HG03457 (cell line): ENCODE results near the gene NAT9.

ENCODE experiments used
- ATAC-seq: cut with Tn5 transposase; IDR thresholded peaks from one replicate; pipeline ENCODE4 v1.9.1; 2021; ENCODE audit warnings: moderate number of reproducible peaks; ENCODE audit not compliant: unreplicated experiment

NAT9 gene

GRCh38 chr17:74780443-74781238, 4.5 kb upstream of the NAT9 start:
- ATAC-seq, result no peak

GRCh38 chr17:74779948-74780400, 3.8 kb upstream of the NAT9 start:
- ATAC-seq, result no peak

GRCh38 chr17:74779501-74779900, 3.4 kb upstream of the NAT9 start:
- ATAC-seq, result no peak

- no peak for ATAC-seq
These were observed 2.8 kb upstream of the NAT9 start for GRCh38 chr17:74778960-74779359.

GRCh38 chr17:74777901-74778515, 1.9 kb upstream of the NAT9 start:
- ATAC-seq, result no peak

- ATAC-seq, result no peak
These were observed 845 bp upstream of the NAT9 start for GRCh38 chr17:74776990-74777389.

GRCh38 chr17:74775409-74776043, 619 bp downstream of the NAT9 start:
- ATAC-seq, result no peak

GRCh38 chr17:74773871-74774286, 2.3 kb downstream of the NAT9 start:
- no peak for ATAC-seq

GRCh38 chr17:74773414-74773813, 2.7 kb downstream of the NAT9 start:
- ATAC-seq, result no peak

- no peak for ATAC-seq
These were observed 4.1 kb downstream of the NAT9 start for GRCh38 chr17:74772053-74772452.

- ATAC-seq, result no peak
These were observed 4.7 kb downstream of the NAT9 start for GRCh38 chr17:74771319-74771914.

- no peak for ATAC-seq
These were observed 5.4 kb downstream of the NAT9 start for GRCh38 chr17:74770498-74771318.

- ATAC-seq, result no peak
These were observed 6.2 kb downstream of the NAT9 start for GRCh38 chr17:74769856-74770497.

- ATAC-seq, result no peak
These were observed 6.8 kb downstream of the NAT9 start for GRCh38 chr17:74769266-74769855.

GRCh38 chr17:74768763-74769114, 7.4 kb downstream of the NAT9 start:
- ATAC-seq, result no peak

- ATAC-seq, result no peak
These were observed 7.9 kb downstream of the NAT9 start for GRCh38 chr17:74768069-74768762.

GRCh38 chr17:74767111-74767516, 9.0 kb downstream of the NAT9 start:
- no peak for ATAC-seq

- no peak for ATAC-seq
These were observed 9.7 kb downstream of the NAT9 start for GRCh38 chr17:74766413-74766812.

GRCh38 chr17:74764751-74765286, 11.3 kb downstream of the NAT9 start:
- no peak for ATAC-seq
